LNCAP (cell line): Measurements from ENCODE around the gene COL6A5.

Source experiments
- TF ChIP-seq, protein P1 (sequence below): fragments of 450-650 bp; IDR thresholded peaks from 2 replicates; pipeline ENCODE4 v1.5.1; 2017; ENCODE audit warnings: mild to moderate bottlenecking

Gene COL6A5

DNA sequence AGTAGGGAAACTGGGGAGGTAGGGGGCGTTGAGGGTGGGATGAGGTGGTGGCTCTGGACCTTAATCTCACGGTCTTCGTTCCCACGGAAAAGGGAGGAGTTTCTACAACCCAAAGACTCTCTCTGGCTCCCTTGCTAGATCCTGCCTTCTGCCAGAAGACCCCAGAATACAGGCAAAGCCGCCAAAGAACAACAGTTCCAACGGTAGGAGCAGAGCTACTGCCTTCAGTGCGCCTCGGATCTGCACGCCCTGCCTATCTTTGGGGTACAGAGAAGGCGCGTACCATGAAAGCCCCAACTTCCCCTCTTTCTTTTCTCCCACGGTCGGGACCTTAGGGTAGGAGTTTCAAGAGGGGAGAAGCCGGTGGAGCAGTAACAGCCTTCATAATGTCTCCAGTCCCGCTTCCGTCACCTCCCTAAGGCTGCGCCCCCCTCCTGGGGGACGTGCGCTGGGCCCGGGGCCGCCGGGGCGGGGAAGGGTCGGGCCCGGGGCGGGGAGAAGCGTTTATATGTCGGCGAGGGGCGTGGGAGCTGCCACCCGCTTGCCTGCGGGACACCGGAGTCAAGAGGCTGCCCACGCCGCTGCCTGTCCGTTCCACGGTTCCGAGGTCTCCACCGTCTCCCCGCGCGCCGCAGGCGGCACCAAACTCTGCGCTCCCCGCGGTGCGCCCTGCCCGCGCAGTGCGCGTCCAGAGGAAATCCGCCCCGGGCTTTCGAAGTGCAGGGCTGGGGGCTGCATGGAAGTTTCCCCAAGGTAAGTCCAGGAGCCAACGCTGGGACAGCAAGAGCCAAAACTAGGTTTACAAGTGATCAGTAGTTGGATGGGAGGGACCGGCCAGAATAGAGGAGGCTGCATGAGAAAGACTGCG, 171.4 kb downstream of the COL6A5 start, which contains the start of gene COL6A6:
TSS of gene COL6A6 (plus strand) at position 533 of the 868 bp plus-strand sequence. CDS start 43,188 bp downstream, outside the sequence.
- TF ChIP-seq, protein P1, sequence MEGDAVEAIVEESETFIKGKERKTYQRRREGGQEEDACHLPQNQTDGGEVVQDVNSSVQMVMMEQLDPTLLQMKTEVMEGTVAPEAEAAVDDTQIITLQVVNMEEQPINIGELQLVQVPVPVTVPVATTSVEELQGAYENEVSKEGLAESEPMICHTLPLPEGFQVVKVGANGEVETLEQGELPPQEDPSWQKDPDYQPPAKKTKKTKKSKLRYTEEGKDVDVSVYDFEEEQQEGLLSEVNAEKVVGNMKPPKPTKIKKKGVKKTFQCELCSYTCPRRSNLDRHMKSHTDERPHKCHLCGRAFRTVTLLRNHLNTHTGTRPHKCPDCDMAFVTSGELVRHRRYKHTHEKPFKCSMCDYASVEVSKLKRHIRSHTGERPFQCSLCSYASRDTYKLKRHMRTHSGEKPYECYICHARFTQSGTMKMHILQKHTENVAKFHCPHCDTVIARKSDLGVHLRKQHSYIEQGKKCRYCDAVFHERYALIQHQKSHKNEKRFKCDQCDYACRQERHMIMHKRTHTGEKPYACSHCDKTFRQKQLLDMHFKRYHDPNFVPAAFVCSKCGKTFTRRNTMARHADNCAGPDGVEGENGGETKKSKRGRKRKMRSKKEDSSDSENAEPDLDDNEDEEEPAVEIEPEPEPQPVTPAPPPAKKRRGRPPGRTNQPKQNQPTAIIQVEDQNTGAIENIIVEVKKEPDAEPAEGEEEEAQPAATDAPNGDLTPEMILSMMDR: no peak

DNA sequence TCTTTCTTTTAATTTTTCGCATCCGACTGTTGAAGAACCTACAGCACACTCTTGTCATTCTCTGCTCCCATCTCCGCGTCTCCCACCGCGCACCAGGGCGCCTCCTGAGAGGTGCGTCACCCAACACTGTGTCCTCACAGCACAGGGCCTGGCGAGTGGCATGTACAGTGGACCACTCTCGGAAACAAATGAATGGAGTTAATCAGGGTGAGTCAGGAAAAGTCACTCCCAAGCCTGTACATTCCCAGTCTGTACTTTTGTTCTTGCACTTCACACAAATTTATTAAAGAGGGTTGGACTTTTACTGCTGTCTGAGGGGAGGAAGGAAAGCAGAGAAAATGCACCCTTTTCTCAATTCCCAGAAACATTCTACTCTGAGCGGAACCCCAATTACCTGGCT, 172.1 kb downstream of the COL6A5 start:
- TF ChIP-seq, protein P1: no peak

DNA sequence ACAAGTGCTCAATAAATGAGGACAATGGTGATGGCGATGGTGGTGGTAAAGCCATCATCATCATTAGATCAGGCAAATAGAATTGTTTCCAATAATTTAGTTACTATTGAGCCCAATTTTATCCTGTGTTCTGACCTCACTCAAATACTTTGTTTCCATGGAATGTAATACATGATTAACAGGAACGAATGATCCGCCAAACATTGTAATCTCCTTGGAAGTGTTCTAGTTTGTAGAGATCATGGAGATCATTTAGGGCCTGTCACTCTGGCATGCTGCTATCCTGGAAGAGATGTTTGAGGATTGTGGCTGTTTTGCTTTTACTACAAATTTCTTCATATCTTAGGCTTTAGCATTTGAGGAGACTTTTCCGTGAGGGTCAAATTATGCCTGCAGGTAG, 174.3 kb downstream of the COL6A5 start:
- TF ChIP-seq, protein P1: no peak

DNA sequence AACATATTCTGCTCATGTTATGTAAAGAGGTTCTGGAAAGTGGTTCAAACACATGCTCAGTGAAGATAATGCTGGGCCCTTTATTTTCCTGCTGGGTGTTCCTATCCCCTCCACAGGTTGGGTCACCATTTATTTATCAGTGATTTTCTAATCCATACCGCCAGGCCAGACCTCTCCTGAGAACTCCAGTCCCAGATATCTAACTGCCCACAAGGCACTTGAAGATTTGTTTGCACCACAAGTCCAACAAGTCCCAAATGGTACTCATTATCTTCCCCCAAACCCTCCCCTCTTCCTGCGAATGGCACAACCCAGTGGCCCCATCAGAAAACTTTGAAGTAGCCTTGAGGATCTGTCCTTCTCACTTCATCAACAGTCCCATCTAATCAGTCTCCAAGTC, 176.9 kb downstream of the COL6A5 start:
- TF ChIP-seq, protein P1: no peak

DNA sequence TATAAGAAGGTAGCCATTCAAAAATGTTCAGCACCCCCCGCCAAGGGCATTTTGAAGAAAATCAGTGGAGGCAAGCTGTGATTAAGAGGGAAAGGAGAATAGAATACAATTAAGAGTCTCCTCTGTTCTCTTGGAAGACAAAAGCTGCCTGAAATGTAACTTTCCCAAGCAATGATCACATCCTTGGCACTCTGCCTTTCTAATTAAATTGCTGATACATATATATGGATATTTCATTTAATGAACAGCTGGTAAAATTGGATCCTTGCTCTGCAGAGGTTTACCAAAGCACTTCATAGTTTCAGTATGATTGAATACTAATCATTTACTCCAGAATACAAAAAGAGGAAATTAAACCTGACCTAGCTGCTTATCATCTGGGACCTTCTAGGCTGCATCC, 182.0 kb downstream of the COL6A5 start:
- TF ChIP-seq, protein P1: no peak

DNA sequence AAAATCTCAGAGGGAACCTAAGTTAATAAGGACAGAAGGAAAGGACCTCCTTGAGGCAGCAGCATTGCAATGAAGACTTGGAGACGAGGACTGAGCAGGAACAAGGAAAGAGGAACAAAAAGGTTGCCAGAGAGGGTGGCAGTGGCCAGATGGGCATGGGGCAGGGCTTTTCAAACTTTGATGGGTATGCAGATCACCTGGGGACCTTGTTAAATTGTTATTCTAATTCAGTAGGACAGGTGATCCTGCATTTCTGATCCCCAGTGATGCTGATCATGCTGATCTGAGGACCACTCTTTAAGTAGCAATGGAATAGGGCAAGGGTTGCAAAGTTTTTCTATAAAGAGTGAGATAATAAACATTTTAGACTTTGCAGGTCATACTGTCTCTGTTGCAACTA, 182.6 kb downstream of the COL6A5 start:
- TF ChIP-seq, protein P1: no peak

DNA sequence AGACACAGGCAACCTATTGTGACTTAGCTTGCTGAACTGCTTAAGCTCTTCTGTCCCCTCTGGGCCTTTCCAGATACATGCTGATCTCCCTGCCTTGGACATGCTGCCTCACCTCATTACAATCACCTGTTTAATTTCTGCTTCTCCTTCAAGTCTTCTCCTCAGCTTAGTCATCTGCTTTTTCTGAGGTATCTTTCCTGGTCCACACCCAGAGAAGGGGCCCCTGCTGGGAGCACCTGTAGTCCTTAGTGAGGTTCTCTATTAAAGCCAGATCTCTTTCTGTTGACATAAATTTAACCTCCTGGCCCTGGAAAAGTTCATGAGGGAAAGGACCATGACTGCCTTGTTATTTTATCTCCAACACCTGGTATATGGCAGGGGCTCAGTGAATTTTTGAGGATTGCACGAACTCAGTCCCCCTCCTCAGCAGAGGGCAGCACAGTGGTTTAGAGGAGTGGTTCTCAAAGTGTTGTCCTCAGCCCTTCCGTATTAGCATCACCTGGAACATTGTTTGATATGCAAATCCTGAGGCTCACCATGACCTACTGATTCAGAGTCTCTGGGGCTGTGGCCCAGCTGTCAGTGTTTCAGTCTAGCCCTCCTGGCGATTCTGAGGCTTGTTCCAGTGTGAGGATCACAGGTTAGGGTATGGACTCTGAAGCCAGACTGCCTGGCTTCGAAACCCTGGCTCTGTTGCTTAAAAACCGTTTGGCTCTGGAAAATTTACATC, 184.2 kb downstream of the COL6A5 start:
- TF ChIP-seq, protein P1: no peak
